Measurements from ENCODE around the gene AGAP5.
"Not testable (repeated sequence)": the region's sequence is repeated elsewhere in the genome, so short reads cannot be mapped to it uniquely, and the experiment has no call there.

AGAP5 gene

DNA sequence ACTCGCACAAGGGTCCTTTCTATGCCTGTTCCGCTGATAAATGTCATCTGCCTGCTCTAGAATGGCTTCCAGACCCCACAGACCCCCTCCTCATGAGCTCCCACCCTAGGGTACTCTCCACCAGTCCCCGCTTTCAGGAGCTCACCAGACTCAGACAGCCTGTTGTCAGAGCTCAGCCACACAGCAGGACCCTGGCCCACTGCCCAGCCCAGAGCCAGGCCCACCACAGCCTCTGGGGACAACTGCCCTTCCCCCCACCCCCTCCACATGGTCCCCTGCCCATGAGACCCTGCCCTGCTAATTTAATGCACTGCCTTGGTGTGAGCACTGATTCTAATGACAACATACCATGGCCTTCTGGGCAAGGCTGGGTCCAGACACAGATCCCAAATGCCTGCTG is 32.3 kb downstream of the AGAP5 start:
- not testable (repeated sequence) for H3K9ac ChIP-seq (ENCODE audit: low read depth, low read length); H3K9me3 ChIP-seq (ENCODE audit: control insufficient read depth, insufficient read depth, low read length); H3K36me3 ChIP-seq (ENCODE audit: control insufficient read depth, insufficient read depth, low read length); H3K27me3 ChIP-seq (ENCODE audit: control insufficient read depth, insufficient read depth, low read length); H3K4me1 ChIP-seq (ENCODE audit: control insufficient read depth, insufficient read depth, low read length); H3K4me3 ChIP-seq (ENCODE audit: low read depth, low read length)

- not testable (repeated sequence) for H3K36me3 ChIP-seq (ENCODE audit: control insufficient read depth, insufficient read depth, low read length); H3K27me3 ChIP-seq (ENCODE audit: control insufficient read depth, insufficient read depth, low read length); H3K4me1 ChIP-seq (ENCODE audit: control insufficient read depth, insufficient read depth, low read length); H3K9me3 ChIP-seq (ENCODE audit: control insufficient read depth, insufficient read depth, low read length); H3K9ac ChIP-seq (ENCODE audit: low read depth, low read length); H3K4me3 ChIP-seq (ENCODE audit: low read depth, low read length)
These were observed 33.5 kb downstream of the AGAP5 start for GRCh38 chr10:73664156-73665040.

DNA sequence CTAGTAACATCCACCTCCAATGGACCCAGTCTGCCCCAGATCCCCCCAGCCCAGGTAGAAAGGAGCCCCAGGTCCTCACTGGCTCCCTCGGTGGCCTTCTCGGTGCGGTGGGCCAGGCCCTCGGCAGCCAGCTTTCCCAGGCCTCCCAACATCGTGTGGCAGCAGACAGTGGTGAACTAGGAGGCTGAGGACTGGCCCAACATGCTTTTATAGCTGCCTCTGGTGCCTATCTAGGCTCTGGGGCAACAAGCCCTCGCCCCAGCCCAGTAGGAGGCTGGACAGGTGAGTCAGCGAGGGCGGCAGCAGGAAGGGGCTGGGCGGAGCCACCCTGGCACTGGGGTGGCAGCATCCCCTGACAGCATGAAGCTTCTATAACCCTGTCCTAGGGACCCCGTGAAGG is 34.3 kb downstream of the AGAP5 start:
- not testable (repeated sequence) for H3K9ac ChIP-seq (ENCODE audit: low read depth, low read length); H3K4me3 ChIP-seq (ENCODE audit: low read depth, low read length)

GRCh38 chr10:73662705-73663104 is 35.2 kb downstream of the AGAP5 start:
- not testable (repeated sequence) for H3K4me1 ChIP-seq (ENCODE audit: control insufficient read depth, insufficient read depth, low read length); H3K27me3 ChIP-seq (ENCODE audit: control insufficient read depth, insufficient read depth, low read length); H3K36me3 ChIP-seq (ENCODE audit: control insufficient read depth, insufficient read depth, low read length); H3K4me3 ChIP-seq (ENCODE audit: low read depth, low read length); H3K9me3 ChIP-seq (ENCODE audit: control insufficient read depth, insufficient read depth, low read length); H3K9ac ChIP-seq (ENCODE audit: low read depth, low read length)

More for the DNA sequence above, 34.3 kb downstream of the AGAP5 start:
- not testable (repeated sequence) for H3K9me3 ChIP-seq (ENCODE audit: control insufficient read depth, insufficient read depth, low read length); H3K27me3 ChIP-seq (ENCODE audit: control insufficient read depth, insufficient read depth, low read length); H3K36me3 ChIP-seq (ENCODE audit: control insufficient read depth, insufficient read depth, low read length); H3K4me1 ChIP-seq (ENCODE audit: control insufficient read depth, insufficient read depth, low read length)

DNA sequence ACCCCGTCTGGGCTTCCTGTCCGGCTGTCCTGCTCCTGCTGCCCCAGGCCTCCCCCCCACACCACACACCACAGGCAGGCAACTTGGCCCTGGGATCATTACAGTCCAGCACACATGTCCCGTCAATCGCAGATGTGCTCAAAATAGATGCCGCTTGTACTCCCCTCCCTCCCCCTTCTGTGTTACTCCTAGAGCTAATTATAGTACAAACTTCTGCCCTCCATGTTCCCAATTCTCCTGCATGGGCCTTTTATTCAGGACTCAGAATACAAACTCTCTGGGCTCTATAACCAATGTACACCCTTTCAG is 42.0 kb downstream of the AGAP5 start, which contains the start of gene SYNPO2L:
Gene SYNPO2L, minus strand, starts transcription at position 40 of the 309 bp plus-strand sequence. CDS start 107 bp downstream, outside the sequence.
- Histone ChIP-seq H3K36me3 (ENCODE audit: control insufficient read depth, insufficient read depth, low read length) (no peaks in the 10 kb centered on the region), H3K4me1 (ENCODE audit: control insufficient read depth, insufficient read depth, low read length) (no peaks in the 10 kb centered on the region), H3K27me3 (ENCODE audit: control insufficient read depth, insufficient read depth, low read length) (no peaks in the 10 kb centered on the region), H3K9ac (ENCODE audit: low read depth, low read length) (no peak within 1 kb of the TSS), H3K9me3 (ENCODE audit: control insufficient read depth, insufficient read depth, low read length) (no peaks in the 10 kb centered on the region), H3K4me3 (ENCODE audit: low read depth, low read length) (no peak within 1 kb of the TSS)

DNA sequence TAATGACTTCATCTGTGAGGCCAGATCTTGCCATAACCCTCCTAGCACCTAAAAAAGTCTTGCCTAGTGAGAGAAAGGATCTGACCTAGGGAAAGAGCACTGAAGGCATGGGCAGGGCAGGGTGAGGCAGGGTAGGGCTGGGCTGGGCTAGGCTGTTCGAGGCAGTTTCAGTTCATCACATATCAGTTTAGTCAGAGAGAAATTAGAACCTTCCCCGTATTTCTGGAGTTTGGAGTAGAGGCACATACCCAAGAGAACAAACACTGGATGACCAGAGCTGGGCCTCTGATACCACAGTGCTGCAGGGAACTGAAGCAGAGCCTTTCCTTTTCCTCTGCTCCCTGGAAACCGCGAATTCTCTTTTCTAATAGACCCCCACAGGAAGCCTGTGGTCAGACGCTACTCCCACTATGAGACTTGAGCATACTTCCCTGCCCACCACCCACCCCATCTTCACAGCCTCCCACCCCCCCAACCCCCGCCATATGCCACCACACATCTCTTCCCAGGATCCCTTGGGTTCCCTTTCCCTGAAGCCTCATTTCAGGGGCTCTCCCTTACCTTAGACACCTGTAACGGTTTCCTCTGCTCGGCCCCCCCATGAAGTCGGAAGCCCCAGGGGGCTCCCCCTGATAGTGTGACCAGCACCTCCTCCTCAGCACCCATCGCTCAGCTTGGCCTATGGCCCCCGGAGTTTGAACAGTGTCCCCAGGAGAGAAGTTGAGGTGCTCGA is 42.5 kb downstream of the AGAP5 start:
- Histone ChIP-seq H3K4me1 (ENCODE audit: control insufficient read depth, insufficient read depth, low read length) (no peaks in the 10 kb centered on the region), H3K9ac (ENCODE audit: low read depth, low read length) (no peak overlapping the region), H3K4me3 (ENCODE audit: low read depth, low read length) (no peak overlapping the region)

GRCh38 chr10:73653701-73654100 is 44.2 kb downstream of the AGAP5 start:
- Histone ChIP-seq H3K4me3 (ENCODE audit: low read depth, low read length) (no peak overlapping the region), H3K9ac (ENCODE audit: low read depth, low read length) (no peak overlapping the region), H3K4me1 (ENCODE audit: control insufficient read depth, insufficient read depth, low read length) (peaks cover 3% of the 10 kb centered on the region), H3K36me3 (ENCODE audit: control insufficient read depth, insufficient read depth, low read length) (no peaks in the 10 kb centered on the region), H3K9me3 (ENCODE audit: control insufficient read depth, insufficient read depth, low read length) (no peaks in the 10 kb centered on the region), H3K27me3 (ENCODE audit: control insufficient read depth, insufficient read depth, low read length) (no peaks in the 10 kb centered on the region)

More for the DNA sequence above, 42.5 kb downstream of the AGAP5 start:
- H3K9me3 ChIP-seq (ENCODE audit: control insufficient read depth, insufficient read depth, low read length), result no peaks in the 10 kb centered on the region
- no peaks in the 10 kb centered on the region for H3K36me3 ChIP-seq (ENCODE audit: control insufficient read depth, insufficient read depth, low read length)
- no peaks in the 10 kb centered on the region for H3K27me3 ChIP-seq (ENCODE audit: control insufficient read depth, insufficient read depth, low read length)

DNA sequence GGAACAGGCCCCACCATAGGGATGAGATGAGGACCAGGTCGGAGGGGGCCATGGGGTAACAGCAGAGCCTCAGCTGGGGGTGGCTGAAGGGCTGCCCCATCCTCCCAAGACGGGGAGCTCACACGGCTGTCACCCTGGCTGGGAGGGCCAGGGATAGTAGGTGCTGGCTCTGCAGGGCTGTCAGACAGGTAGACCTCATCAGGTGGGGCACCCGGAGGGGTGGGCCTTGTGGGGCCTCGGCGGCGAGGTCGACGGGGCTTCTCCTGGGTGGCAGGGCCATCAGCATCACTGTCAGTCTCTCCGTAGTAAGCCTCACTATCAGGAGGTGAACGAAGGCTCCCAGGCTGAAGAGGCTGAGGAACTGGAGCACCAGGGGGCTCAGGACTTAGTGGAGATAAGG is 44.7 kb downstream of the AGAP5 start:
- Histone ChIP-seq H3K36me3 (ENCODE audit: control insufficient read depth, insufficient read depth, low read length) (no peaks in the 10 kb centered on the region), H3K27me3 (ENCODE audit: control insufficient read depth, insufficient read depth, low read length) (no peaks in the 10 kb centered on the region), H3K4me1 (ENCODE audit: control insufficient read depth, insufficient read depth, low read length) (peaks cover 3% of the 10 kb centered on the region), H3K9ac (ENCODE audit: low read depth, low read length) (no peak overlapping the region), H3K9me3 (ENCODE audit: control insufficient read depth, insufficient read depth, low read length) (no peaks in the 10 kb centered on the region), H3K4me3 (ENCODE audit: low read depth, low read length) (no peak overlapping the region)

GRCh38 chr10:73650537-73651331 is 47.2 kb downstream of the AGAP5 start:
- H3K4me1 ChIP-seq (ENCODE audit: control insufficient read depth, insufficient read depth, low read length), result peaks cover 11% of the 10 kb centered on the region
- H3K36me3 ChIP-seq (ENCODE audit: control insufficient read depth, insufficient read depth, low read length), result no peaks in the 10 kb centered on the region
- no peaks in the 10 kb centered on the region for H3K27me3 ChIP-seq (ENCODE audit: control insufficient read depth, insufficient read depth, low read length)
- no peaks in the 10 kb centered on the region for H3K9me3 ChIP-seq (ENCODE audit: control insufficient read depth, insufficient read depth, low read length)
- H3K4me3 ChIP-seq (ENCODE audit: low read depth, low read length), result no peak overlapping the region
- no peak overlapping the region for H3K9ac ChIP-seq (ENCODE audit: low read depth, low read length)

DNA sequence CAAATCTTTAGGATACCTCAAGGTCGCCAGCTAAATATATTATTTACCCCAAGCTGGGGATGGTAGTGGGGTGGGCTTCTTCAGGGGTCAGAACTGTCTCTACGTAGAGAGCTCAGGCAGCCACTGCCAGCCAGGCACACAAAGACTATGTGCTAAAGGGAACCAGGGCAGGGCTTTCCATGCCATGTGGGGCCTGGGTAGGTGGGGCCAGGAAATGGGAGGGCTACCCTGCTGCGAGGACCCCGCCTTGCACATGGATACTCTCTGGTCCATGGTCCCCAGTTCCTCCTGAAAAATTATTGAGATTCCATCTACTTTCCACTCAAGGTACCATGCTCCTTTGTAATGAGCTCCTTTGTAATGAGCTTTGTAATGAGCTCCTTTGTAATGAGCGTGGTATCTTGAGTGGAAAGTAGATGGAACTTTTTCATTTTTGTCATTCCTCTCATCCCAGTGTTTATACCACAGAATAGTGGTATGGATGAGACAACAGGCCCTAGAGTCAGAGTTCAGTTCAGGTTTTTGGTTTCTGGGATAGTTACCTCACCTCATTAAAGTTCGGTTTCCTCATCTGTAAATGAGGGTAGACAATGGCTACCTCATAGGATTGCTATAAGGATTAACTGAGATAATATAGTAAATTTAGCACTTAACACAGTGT is 47.9 kb downstream of the AGAP5 start:
- Histone ChIP-seq H3K4me1 (ENCODE audit: control insufficient read depth, insufficient read depth, low read length) (peaks cover 11% of the 10 kb centered on the region), H3K27me3 (ENCODE audit: control insufficient read depth, insufficient read depth, low read length) (no peaks in the 10 kb centered on the region), H3K9ac (ENCODE audit: low read depth, low read length) (no peak overlapping the region), H3K9me3 (ENCODE audit: control insufficient read depth, insufficient read depth, low read length) (no peaks in the 10 kb centered on the region), H3K36me3 (ENCODE audit: control insufficient read depth, insufficient read depth, low read length) (no peaks in the 10 kb centered on the region), H3K4me3 (ENCODE audit: low read depth, low read length) (no peak overlapping the region)
